TTC549 (cell line): ENCODE results near the gene SERBP1.
"Not testable (repeated sequence)": the region's sequence is repeated elsewhere in the genome, so short reads cannot be mapped to it uniquely, and the experiment has no call there.

Experiments used
- FAIRE-seq: peaks from 2 replicates; lab custom pipeline; 2012; peaks lifted over from hg19 to GRCh38; lab: Jason Lieb, UNC

The SERBP1 gene

DNA sequence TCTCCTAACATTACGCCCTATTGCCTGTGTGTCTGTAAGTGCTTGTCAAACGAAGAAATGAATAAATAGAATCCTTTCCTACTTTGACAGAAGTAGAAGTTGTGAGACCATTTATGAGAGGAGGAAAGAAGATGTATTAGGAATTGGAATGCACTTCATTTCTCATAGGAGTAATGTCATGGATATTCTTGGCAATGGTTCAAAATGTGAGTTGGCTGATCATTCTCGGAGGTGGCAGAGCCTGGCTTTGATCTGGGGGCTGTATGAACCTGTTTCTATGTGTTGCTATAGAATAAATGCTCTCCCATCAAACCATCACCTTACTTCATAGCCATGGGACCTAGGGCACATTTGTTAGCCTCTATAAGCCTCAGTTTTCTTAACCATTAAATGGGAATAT, 10.1 kb upstream of the SERBP1 start:
- no peak for FAIRE-seq

DNA sequence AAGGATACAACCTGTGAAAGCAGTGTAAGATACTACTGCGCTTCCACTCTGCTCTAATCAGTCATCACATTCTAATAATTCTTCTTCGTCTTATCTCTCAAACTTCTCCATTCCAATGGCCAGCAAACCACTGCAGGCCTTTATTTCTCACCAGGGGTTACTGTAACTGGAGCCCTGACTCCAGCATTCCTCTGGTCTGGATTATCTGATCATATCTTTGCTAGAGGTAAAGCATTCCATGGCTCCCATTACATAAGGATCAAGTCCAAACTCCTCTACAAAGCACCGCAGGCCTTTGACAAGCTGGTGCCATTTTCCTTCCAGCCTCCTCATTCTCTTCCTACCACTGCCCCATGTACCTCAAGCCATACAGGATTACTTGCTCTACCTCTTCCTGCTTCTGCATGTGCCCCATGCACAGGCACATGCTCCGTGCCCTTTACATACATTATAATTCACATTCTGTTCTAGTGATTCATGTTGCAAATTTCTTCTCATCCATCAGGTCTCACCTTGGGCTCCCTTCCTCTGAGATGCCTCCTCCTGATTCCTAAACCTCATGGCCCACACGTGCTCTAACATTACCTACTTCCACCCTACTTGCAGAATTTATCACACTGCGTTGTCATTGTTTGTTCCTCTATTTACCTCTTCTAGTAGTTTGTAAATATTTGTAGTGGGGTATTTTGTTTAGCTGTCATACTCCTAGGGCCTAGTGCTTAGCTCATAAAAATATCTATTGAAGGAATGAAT, 9.3 kb upstream of the SERBP1 start:
- FAIRE-seq: no peak

DNA sequence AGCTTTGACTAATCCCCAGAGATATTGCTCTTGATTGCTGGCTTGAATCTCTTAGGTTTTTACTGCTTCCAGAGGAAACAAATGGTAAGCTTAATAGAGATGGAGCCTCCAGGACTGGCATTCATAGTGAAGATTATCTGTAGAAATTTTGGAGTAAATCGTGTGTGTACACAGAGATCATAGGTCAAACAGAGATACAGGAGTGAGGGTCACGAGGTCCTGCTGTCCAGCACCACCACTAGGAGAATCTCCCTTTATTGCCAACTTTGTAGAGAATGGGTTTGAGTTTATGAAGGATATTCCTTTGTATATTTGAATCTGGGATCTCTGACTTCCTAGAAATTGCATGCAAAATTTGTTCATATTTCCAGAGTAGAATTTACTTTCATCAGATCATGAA, 7.8 kb upstream of the SERBP1 start:
- no peak for FAIRE-seq

- no peak for FAIRE-seq
Observed at GRCh38 chr1:67436511-67437055, 6.4 kb upstream of the SERBP1 start.

- FAIRE-seq: no peak
Observed at GRCh38 chr1:67434491-67434890, 4.3 kb upstream of the SERBP1 start.

DNA sequence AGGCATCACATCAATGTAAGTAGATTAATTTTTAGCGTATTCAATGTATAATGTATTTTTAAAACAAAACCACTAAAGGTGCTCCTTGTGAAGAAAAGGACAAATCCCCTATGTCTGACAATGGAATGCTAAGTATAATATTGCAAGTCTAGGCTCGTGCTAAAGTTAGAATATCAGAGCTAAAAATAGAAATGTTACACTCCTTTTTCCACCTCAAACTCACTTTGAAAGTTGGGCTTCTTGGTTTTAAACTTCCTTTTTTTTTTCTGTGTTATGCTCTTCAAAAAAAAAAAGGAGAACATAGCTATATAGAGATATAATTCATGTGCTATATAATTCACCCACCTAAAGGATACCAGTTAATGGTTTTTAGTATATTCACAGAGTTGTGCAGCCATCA, 3.6 kb upstream of the SERBP1 start:
- no peak for FAIRE-seq

DNA sequence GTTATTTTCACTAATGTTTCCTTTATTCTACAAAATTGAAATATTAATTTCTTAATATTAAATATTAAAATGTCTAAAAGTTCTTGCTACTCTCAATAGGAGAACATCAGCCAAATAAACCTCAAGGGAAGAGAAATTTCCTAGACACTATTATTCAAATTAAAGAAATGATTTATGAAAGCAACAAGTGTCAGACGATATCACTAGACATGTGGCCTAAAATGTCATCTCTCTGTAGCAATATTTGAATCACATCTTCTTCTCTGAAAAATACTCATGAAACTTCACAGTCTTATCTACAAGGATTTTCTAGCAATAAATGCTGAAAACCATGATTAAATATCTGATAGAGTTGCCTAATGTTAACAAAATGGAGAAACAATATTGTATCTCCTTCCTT, 2.5 kb upstream of the SERBP1 start:
- no peak for FAIRE-seq

DNA sequence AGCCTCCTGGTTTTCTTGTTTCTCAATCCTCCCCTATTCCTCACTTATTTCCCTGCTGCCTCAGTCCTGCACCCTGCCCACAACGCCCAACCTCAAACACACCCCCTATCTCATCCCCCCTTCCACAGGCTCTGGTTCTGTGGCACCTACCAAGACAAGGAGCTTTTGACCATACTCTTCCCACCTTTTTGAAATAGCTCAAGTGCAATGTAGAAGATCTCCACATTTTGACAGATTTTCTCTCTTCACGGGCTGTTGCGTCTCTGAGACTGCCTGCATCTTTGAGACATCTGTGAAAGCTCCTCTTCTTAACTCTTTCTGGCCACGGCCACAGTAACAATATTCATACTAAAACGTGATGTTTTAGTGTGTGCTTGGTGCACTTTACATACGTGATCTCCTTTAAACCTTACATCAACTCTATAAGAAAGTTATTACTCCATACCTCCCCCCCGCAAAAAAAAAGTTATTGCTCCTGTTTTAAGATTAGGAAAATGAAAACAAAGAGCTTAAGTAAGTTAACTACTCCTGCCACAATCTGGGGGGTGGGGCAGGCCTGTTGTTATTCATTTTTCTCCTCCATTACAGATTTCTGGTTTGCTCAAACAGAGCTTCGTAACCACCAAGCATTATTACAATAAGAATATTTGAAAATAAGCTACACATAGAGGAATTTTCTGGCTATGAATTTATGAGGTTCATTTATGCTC, 1.8 kb upstream of the SERBP1 start:
- no peak for FAIRE-seq

DNA sequence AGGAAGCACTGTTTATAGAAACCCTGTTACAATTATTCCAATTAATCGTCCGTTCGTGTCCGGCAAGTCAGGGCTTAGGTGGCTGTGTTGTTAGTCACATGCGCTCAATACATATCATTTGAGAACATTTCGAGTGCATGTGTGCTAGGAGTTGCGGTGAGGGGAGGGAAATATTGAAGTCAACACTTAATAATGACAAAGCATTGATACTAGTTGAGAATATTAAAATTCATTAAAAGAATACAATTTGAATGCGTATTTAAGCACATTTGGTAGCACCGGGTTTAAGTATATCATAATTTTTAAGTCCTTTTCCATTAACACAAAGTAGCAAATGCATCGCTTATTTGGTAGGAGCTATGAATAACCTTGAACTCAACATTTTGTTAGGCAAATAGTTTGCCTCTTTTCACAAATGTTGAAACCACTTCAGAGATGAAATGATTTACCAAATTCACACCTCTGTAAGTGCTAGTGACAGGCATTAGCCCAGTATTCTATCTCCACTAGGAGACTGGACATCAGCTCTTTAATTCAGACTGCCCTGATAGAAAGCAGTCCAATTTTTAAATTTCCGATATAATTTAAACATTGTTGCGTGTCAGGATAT, 1.1 kb upstream of the SERBP1 start:
- FAIRE-seq: no peak

DNA sequence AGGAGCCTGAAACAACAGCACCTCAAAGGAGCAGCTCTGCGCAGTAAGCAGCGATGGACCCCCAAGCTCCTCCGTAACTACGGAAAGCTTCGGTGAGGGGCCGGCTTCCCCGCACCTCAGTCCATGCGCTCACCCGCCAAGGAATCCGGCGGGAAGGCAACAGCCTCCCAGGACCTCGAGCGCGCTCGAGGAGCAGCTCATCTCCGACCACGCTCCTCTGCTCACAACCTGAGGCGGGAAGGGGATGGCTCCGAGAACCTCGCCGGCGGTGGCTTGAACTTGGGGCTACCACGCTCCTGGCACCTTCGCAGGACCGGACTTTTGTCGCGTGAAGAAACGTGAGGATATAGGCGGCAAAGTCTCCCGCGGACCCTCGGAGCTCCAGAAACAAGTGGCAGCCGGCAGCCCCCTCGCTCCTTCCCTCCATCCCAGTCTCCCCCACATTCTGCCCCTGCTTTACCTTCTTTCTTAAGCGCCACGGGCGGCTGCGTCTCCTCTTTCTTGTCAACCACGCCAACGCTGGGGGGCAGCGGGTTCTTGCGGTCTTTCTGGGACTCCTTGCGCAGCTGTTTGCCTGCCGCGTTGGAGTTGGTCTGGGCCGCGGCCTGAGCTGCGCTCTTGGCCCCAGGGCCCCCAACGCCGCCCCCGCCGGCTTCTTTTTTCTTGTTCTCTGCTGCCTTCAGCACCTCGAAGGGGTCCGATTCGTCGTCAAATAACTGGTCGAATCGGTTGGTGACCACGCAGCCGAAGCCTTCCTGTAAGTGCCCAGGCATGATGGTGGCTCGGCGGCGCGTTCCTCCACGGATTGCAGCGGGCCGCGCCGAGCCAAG, 459 bp downstream of the SERBP1 start:
- FAIRE-seq: no peak

DNA sequence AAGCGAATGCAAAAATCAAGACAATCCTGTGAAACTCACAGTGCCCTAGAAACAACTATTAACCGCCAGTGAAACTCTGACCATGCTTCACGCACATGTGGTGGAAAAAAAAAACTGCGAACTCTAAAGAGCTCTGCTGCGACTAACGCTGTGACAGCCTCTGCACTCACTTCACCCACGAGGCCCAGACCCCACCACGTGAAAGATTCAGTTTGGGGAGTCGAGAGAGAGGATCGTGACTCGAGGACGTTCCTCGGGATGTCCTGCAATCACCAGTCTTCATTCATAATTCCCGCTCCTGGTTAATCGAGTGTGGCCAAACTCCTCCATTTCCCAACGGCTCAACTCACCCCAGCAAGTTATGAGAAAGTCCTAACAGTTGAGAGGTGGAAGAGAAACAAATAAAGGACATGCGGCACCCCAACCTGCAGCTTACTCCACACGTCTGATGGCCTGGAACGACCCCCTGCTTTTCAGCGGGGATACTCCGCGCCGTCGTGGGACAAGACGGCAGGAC, 1.1 kb downstream of the SERBP1 start:
- FAIRE-seq: no peak

DNA sequence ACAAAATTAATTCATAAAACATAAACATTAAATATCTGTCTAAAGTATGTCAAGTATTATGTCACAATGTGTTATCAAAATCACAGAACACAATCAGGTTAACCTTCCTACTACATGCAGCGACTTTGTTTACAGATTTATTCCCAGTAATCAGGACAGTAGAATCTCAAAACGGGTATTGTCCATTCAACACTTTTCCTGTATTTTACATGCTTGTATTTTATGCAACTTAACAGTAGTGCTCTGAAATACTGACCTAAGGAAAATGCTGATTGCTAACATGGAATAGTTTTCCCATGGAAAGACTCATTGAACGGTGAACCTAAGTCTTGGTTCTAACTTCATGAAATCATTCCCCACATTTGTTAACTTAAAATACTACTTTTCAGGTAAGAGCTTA, 2.3 kb downstream of the SERBP1 start:
- FAIRE-seq: no peak

GRCh38 chr1:67427465-67427864, 2.7 kb downstream of the SERBP1 start:
- no peak for FAIRE-seq

GRCh38 chr1:67420835-67421492, 9.2 kb downstream of the SERBP1 start:
- FAIRE-seq: no peak

GRCh38 chr1:67418839-67419586, 11.2 kb downstream of the SERBP1 start:
- FAIRE-seq: no peak

DNA sequence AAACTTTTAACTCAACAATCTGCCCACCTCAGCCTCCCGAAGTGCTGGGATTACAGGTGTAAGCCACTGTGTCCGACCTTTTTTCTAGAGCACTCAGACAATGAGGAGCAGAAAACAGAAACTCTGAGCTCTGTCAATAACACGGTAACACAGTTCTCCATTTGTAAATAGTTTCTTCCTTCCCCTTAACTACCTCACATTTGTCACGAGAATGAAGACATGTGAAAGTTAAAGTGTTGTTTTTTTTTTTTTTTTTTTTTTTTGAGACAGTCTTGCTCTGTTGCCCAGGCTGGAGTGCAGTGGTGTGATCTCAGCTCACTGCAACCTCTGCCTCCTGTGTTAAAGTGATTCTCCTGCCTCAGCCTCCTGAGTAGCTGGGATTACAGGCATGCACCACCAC, 12.5 kb downstream of the SERBP1 start:
- FAIRE-seq: not testable (repeated sequence)

- no peak for FAIRE-seq
Observed at GRCh38 chr1:67415041-67415440, 15.2 kb downstream of the SERBP1 start.

- FAIRE-seq: no peak
Observed at GRCh38 chr1:67414574-67414973, 15.6 kb downstream of the SERBP1 start.

DNA sequence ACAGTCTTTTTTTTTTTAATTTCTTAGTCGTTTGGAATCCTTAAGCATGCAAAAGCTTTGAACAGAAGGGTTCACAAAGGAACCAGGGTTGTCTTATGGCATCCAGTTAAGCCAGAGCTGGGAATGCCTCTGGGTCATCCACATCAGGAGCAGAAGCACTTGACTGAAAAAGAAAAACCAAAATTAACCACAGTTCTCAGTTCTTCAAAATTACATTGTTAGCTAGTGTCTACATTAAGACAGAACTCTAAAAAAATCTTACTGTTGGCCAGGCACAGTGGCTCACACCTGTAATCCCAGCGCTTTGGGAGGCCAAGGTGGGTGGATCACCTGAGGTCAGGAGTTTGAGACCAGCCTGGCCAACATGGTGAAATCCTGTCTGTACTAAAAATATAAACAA, 17.1 kb downstream of the SERBP1 start:
- not testable (repeated sequence) for FAIRE-seq

- no peak for FAIRE-seq
Observed at GRCh38 chr1:67408148-67408547, 22.1 kb downstream of the SERBP1 start.

GRCh38 chr1:67407498-67407897, 22.7 kb downstream of the SERBP1 start:
- FAIRE-seq: no peak
